CD14-positive monocyte (primary cell): ENCODE measurements around the gene AAGAB. TPM values are rescaled to one million over a fixed set of nuclear protein-coding genes. Genes with fewer than 3 reads are reported as not detected.

Experiments used
- DNase-seq, 3 donors: peaks; one replicate each; pipeline ENCODE4 v3.0.0-alpha.2; 2011 to 2022
- H2AFZ ChIP-seq: 2 replicates; pipeline ENCODE4 v1.6.0; 2012; ENCODE audit warnings: mild to moderate bottlenecking, low read depth, low read length, inconsistent platforms; ENCODE audit not compliant: insufficient read depth, poor library complexity, severe bottlenecking
- H3K27ac ChIP-seq, 2 donors: 1 replicate in 1 of 2; 2 replicates in 1 of 2; pipeline ENCODE4 v1.5.1; 2012 to 2013; ENCODE audit warnings: low read length in 2 of 2, control low read depth in 1 of 2, inconsistent platforms in 1 of 2, low read depth in 1 of 2, mild to moderate bottlenecking in 1 of 2
- H3K27me3 ChIP-seq, 2 donors: one replicate each; pipeline versions ENCODE4 v1.6.0 to v1.6.1; 2011 to 2013; ENCODE audit warnings: low read length in 2 of 2; ENCODE audit not compliant: control insufficient read depth in 2 of 2, insufficient read depth in 2 of 2
- H3K36me3 ChIP-seq, 2 donors: replicated peaks in 1 of 2; 1 replicate in 1 of 2; 2 replicates in 1 of 2; pipeline versions ENCODE4 v1.5.1 to v1.6.1; 2012 to 2013; ENCODE audit warnings: low read length in 2 of 2, control low read depth in 1 of 2, inconsistent platforms in 1 of 2, mild to moderate bottlenecking in 1 of 2; ENCODE audit not compliant: insufficient read depth in 2 of 2, control insufficient read depth in 1 of 2
- H3K4me1 ChIP-seq, 2 donors: 1 replicate in 1 of 2; 2 replicates in 1 of 2; pipeline versions ENCODE4 v1.5.1 to v1.6.1; 2012 to 2013; ENCODE audit warnings: low read length in 2 of 2, control low read depth in 1 of 2, inconsistent platforms in 1 of 2, mild to moderate bottlenecking in 1 of 2, moderate library complexity in 1 of 2; ENCODE audit not compliant: insufficient read depth in 2 of 2, control insufficient read depth in 1 of 2
- H3K4me2 ChIP-seq: replicated peaks from 2 replicates; pipeline ENCODE3; 2012; ENCODE audit warnings: low read length, moderate library complexity, mild to moderate bottlenecking; ENCODE audit not compliant: poor library complexity, severe bottlenecking; ENCODE audit errors: extremely low read depth
- H3K4me3 ChIP-seq, 3 experiments: fragments of 200-600 bp in 1 of 3; sonication (generic) in 1 of 3; replicated peaks in 1 of 3; 1 replicate in 2 of 3; 2 replicates in 1 of 3; pipeline ENCODE4 v1.5.1; 2011 to 2013; ENCODE audit warnings: low read length in 3 of 3, mild to moderate bottlenecking in 3 of 3, control low read depth in 2 of 3, low read depth in 2 of 3, inconsistent platforms in 1 of 3, moderate library complexity in 1 of 3
- H3K79me2 ChIP-seq: 2 replicates; pipeline ENCODE4 v1.6.0; 2012; ENCODE audit warnings: mild to moderate bottlenecking, control low read depth, inconsistent platforms, low read length, moderate library complexity; ENCODE audit not compliant: insufficient read depth
- H3K9ac ChIP-seq: 2 replicates; pipeline ENCODE4 v1.6.0; 2017; ENCODE audit warnings: low read length, mild to moderate bottlenecking; ENCODE audit not compliant: insufficient read depth, poor library complexity, severe bottlenecking
- H3K9me3 ChIP-seq, 2 donors: replicated peaks in 1 of 2; 1 replicate in 1 of 2; 2 replicates in 1 of 2; pipeline versions ENCODE4 v1.5.1 to v1.6.1; 2012 to 2013; ENCODE audit warnings: low read length in 2 of 2, control low read depth in 1 of 2; ENCODE audit not compliant: control insufficient read depth in 1 of 2, insufficient read depth in 1 of 2
- H4K20me1 ChIP-seq: 2 replicates; pipeline ENCODE4 v1.6.0; 2012; ENCODE audit warnings: mild to moderate bottlenecking, low read length, control low read depth, moderate library complexity; ENCODE audit not compliant: insufficient read depth
- H3K27ac Mint-ChIP-seq, 7 donors: one replicate each; pipeline ENCODE4 v1.8.0; 2020; ENCODE audit warnings: mild to moderate bottlenecking in 7 of 7, mixed read lengths in 7 of 7, moderate library complexity in 6 of 7, inconsistent platforms in 2 of 7
- H3K27me3 Mint-ChIP-seq, 3 donors: one replicate each; pipeline ENCODE4 v1.8.0; 2021 to 2022; ENCODE audit warnings: low read depth in 3 of 3, mild to moderate bottlenecking in 3 of 3, mixed read lengths in 3 of 3, moderate library complexity in 3 of 3, inconsistent platforms in 1 of 3
- H3K36me3 Mint-ChIP-seq, 2 donors: one replicate each; pipeline ENCODE4 v1.8.0; 2020; ENCODE audit warnings: mixed read lengths in 2 of 2, inconsistent platforms in 1 of 2, mild to moderate bottlenecking in 1 of 2
- H3K4me1 Mint-ChIP-seq: one replicate; pipeline ENCODE4 v1.8.0; 2020; ENCODE audit warnings: mild to moderate bottlenecking, mixed read lengths
- H3K4me3 Mint-ChIP-seq, 2 donors: one replicate each; pipeline ENCODE4 v1.8.0; 2020; ENCODE audit warnings: mild to moderate bottlenecking in 2 of 2, mixed read lengths in 2 of 2, moderate library complexity in 1 of 2
- H3K9me3 Mint-ChIP-seq, 7 donors: one replicate each; pipeline ENCODE4 v1.8.0; 2020 to 2022; ENCODE audit warnings: mixed read lengths in 7 of 7, mild to moderate bottlenecking in 6 of 7, moderate library complexity in 6 of 7, inconsistent platforms in 2 of 7
- WGBS: methylation state at CpG from one replicate; pipeline ENCODE4 v1.1.5; 2013; ENCODE audit warnings: missing lambda C conversion rate; ENCODE audit not compliant: insufficient coverage; 5-methylcytosine and 5-hydroxymethylcytosine counted together
- intact Hi-C, 2 donors: fragments of 100-400 bp; cut with micrococcal nuclease; formaldehyde crosslinking; loops; one replicate each; pipeline versions ENCODE4 v1.15.0 to v1.15.1; 2023
- polyA plus RNA-seq, 3 donors: library from polyadenylated mRNA; depleted of rRNA in 1 of 3; unstranded in 2 of 3; stranded (reverse) in 1 of 3; fragments of 300-500 nt in 2 of 3; fragments of >200 nt in 1 of 3; fragmentation: Illumina TruSeq in 2 of 3; gene quantifications; 1 replicate in 2 of 3; 2 replicates in 1 of 3; pipeline ENCODE4 v1.2.3, GENCODE V29; 2012 to 2021
- TF ChIP-seq, protein P1 (sequence below): fragments of 200-600 bp; IDR thresholded peaks from one replicate; pipeline ENCODE4 v1.8.0; 2022; ENCODE audit warnings: antibody characterized with exemption, mild to moderate bottlenecking

AAGAB gene
- polyA plus RNA-seq, 3 donors, result 11.2 to 40.4 (median 30.1) TPM

DNA sequence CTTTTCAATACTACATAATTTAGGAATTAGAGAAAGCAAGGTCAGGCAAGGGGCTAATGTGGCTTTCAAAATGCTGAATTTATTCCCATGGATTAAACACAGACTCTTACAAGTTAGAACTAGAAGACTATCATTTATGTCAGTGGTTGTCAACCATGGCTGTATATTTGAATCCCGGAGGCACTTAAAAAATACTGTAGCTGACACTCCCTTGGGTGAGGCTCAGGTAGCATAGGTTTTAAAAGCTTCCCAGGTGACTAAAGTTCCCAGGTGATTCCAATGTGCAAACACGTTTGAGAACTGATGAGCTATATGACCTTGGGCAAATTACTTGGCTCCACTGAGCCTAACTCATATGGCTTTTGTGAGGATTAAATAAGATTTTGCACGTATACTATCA, 29.6 kb downstream of the AAGAB start:
- Histone ChIP-seq H3K27ac (no peak overlapping the region), H3K4me2 (no peak overlapping the region), H3K36me3 (peaks cover 0 to 66% of the 10 kb centered on the region in 2 donors), H4K20me1 (no peaks in the 10 kb centered on the region), H3K27me3 (no peaks in the 10 kb centered on the region), H2AFZ (no peak overlapping the region), H3K9ac (no peak overlapping the region), H3K4me3 (no peak overlapping the region), H3K9me3 (no peaks in the 10 kb centered on the region), H3K79me2 (no peaks in the 10 kb centered on the region), H3K4me1 (peaks cover 0 to 6% of the 10 kb centered on the region in 2 donors)
- H3K36me3 Mint-ChIP-seq, result peaks cover 38 to 43% of the 10 kb centered on the region in 2 donors
- TF ChIP-seq, protein P1, sequence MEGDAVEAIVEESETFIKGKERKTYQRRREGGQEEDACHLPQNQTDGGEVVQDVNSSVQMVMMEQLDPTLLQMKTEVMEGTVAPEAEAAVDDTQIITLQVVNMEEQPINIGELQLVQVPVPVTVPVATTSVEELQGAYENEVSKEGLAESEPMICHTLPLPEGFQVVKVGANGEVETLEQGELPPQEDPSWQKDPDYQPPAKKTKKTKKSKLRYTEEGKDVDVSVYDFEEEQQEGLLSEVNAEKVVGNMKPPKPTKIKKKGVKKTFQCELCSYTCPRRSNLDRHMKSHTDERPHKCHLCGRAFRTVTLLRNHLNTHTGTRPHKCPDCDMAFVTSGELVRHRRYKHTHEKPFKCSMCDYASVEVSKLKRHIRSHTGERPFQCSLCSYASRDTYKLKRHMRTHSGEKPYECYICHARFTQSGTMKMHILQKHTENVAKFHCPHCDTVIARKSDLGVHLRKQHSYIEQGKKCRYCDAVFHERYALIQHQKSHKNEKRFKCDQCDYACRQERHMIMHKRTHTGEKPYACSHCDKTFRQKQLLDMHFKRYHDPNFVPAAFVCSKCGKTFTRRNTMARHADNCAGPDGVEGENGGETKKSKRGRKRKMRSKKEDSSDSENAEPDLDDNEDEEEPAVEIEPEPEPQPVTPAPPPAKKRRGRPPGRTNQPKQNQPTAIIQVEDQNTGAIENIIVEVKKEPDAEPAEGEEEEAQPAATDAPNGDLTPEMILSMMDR, result no peak
- H3K4me3 Mint-ChIP-seq, result no peak overlapping the region
- no peak overlapping the region for H3K27ac Mint-ChIP-seq
- WGBS, result no CpG with 5 or more reads among the region's 3 CpGs
- no peak for DNase-seq
- H3K27me3 Mint-ChIP-seq, result no peaks in the 10 kb centered on the region
- no peaks in the 10 kb centered on the region for H3K9me3 Mint-ChIP-seq
- intact Hi-C loops, result no loop called here
- peaks cover 8% of the 10 kb centered on the region for H3K4me1 Mint-ChIP-seq

DNA sequence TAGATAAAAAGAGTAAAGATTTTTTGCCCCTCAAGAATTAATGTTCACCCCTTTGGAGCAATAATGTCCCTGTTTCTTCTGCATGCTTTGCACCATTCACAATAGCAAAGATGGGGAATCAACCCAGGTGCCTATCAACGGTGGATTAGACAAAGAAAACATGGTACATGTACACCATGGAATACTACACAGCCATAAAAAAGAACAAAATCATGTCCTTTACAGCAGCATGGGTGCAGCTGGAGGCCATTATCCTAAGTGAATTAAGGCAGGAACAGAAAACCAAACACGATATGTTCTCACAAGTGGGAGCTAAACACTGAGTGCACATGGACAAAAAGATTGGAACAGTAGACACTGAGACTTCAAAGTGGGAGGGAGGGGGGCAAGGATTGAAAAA, 35.2 kb downstream of the AAGAB start:
- Mint-ChIP-seq H3K36me3 (peaks cover 33 to 36% of the 10 kb centered on the region in 2 donors), H3K27me3 (no peaks in the 10 kb centered on the region), H3K9me3 (no peaks in the 10 kb centered on the region), H3K4me3 (no peak overlapping the region), H3K27ac (no peak overlapping the region), H3K4me1 (peaks cover 2% of the 10 kb centered on the region)
- no peak overlapping the region for H3K9ac ChIP-seq
- DNase-seq, result no peak
- no peaks in the 10 kb centered on the region for H3K4me1 ChIP-seq
- no peak overlapping the region for H2AFZ ChIP-seq
- 100% methylated on average over 1 of the region's 2 CpGs for WGBS
- no peak overlapping the region for H3K27ac ChIP-seq
- no peaks in the 10 kb centered on the region for H4K20me1 ChIP-seq
- H3K27me3 ChIP-seq, result no peaks in the 10 kb centered on the region
- TF ChIP-seq, protein P1, result no peak
- no peaks in the 10 kb centered on the region for H3K79me2 ChIP-seq
- no peak overlapping the region for H3K4me3 ChIP-seq
- H3K4me2 ChIP-seq, result no peak overlapping the region
- intact Hi-C loops, result no loop called here
- peaks cover 0 to 41% of the 10 kb centered on the region in 2 donors for H3K36me3 ChIP-seq
- H3K9me3 ChIP-seq, result no peaks in the 10 kb centered on the region
